ENCODE measurements around the gene NUMB.

GRCh38 chr14:73339846-73340595, 118.3 kb downstream of the NUMB start:
- TF ChIP-seq POLR2A (IDR thresholded peaks at IDR 0.05) (no peak), CTCF (IDR thresholded peaks at IDR 0.05) (no peak)

Data from adrenal gland (tissue), 5 donors.